ENCODE results near the gene FERMT3.

The FERMT3 gene

DNA sequence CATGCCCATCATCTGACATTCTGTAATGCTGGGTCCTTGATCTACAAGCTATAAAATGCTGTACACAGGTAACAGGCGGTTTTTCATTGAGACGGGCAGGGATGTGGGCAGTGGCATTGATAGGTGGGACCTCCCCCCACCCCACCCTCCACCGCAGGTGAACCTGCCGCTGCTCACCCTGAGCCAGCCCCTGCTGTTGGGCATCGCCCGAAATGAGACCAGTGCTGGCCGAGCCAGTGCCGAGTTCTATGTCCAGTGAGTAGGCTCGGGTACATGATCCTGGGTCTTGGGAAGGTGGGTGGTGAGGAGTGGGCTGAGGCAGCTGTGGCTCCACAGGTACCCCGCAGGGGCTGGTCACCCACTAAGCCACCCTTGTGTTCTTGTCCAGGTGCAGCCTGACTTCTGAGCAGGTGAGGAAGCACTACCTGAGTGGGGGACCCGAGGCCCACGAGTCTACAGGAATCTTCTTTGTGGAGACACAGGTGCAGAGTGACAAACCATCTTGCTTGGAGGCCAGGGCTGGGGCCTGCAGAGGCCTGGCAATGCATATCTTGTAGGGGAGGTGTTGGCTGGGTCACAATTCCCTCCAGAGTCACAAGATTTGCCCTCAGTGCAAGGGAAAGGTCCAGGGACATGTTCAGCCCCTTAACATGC is 22.7 kb downstream of the FERMT3 start:
- H3K36me3 ChIP-seq (replicated peaks; ENCODE audit: insufficient read depth, low read length), result no peaks in the 10 kb centered on the region
- peak overlapping the region; percentile 85; the same call in 1 of the 2 replicates for H3K4me2 ChIP-seq (ENCODE audit: low read depth, low read length)
- peaks cover 10% of the 10 kb centered on the region for H3F3A ChIP-seq (ENCODE audit: insufficient read depth, low read length)
- H3K4me1 ChIP-seq (ENCODE audit: low read length), result peaks cover 14% of the 10 kb centered on the region
- H3K9me2 ChIP-seq (replicated peaks; ENCODE audit: insufficient read depth, low read length), result no peaks in the 10 kb centered on the region
- H4K20me1 ChIP-seq (ENCODE audit: insufficient read depth, low read length), result no peaks in the 10 kb centered on the region
- no peak overlapping the region for H2AFZ ChIP-seq (ENCODE audit: low read length)
- no peak overlapping the region for H3K4me3 ChIP-seq (ENCODE audit: low read length)
- H3K27me3 ChIP-seq (replicated peaks; ENCODE audit: insufficient read depth, low read length), result no peaks in the 10 kb centered on the region
- TF ChIP-seq EZH2phosphoT487 (IDR thresholded peaks at IDR 0.05; ENCODE audit: low read length) (no peak), EZH2 (optimal IDR thresholded peaks at IDR 0.05; ENCODE audit: low read depth, low read length) (no peak)
- TF ChIP-seq, protein P1, sequence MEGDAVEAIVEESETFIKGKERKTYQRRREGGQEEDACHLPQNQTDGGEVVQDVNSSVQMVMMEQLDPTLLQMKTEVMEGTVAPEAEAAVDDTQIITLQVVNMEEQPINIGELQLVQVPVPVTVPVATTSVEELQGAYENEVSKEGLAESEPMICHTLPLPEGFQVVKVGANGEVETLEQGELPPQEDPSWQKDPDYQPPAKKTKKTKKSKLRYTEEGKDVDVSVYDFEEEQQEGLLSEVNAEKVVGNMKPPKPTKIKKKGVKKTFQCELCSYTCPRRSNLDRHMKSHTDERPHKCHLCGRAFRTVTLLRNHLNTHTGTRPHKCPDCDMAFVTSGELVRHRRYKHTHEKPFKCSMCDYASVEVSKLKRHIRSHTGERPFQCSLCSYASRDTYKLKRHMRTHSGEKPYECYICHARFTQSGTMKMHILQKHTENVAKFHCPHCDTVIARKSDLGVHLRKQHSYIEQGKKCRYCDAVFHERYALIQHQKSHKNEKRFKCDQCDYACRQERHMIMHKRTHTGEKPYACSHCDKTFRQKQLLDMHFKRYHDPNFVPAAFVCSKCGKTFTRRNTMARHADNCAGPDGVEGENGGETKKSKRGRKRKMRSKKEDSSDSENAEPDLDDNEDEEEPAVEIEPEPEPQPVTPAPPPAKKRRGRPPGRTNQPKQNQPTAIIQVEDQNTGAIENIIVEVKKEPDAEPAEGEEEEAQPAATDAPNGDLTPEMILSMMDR (IDR thresholded peaks at IDR 0.05; ENCODE audit: low read length), result no peak
- no peak overlapping the region; the same call in 1 of the 2 replicates for H3K27ac ChIP-seq (ENCODE audit: low read length)
- peaks cover 29% of the 10 kb centered on the region for H3K79me2 ChIP-seq (ENCODE audit: low read length)
- no peak overlapping the region for H3K9ac ChIP-seq (ENCODE audit: low read length)
- no peaks in the 10 kb centered on the region for H3K9me3 ChIP-seq (replicated peaks; ENCODE audit: insufficient read depth, low read length)
- DNase-seq, result no peak

DNA sequence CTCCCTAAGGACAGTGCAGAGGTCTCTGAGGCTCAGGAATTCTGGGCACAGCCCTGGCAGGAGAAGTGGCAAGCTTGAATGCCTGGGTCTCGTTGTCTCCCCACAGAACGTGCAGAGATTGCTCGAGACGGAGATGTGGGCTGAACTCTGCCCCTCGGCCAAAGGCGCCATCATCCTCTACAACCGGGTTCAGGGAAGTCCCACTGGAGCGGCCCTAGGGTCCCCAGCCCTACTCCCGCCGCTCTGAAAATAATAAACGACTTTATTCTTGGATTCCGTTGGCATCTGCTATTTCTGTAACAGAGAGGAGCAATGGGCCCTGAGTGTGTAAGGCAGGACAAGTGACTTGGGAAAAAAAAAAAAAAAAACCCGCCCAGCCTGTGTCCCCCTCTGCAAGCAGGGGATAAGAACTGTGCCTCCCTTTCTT is 23.2 kb downstream of the FERMT3 start:
- peak overlapping the region; percentile 89 for H3K9ac ChIP-seq (ENCODE audit: low read length)
- H4K20me1 ChIP-seq (ENCODE audit: insufficient read depth, low read length), result no peaks in the 10 kb centered on the region
- no peaks in the 10 kb centered on the region for H3K36me3 ChIP-seq (replicated peaks; ENCODE audit: insufficient read depth, low read length)
- peak overlapping the region; percentile 85 for H3K4me2 ChIP-seq (ENCODE audit: low read depth, low read length)
- H3K27ac ChIP-seq (ENCODE audit: low read length), result peak overlapping the region; percentile 51; the same call in 1 of the 2 replicates
- H3K79me2 ChIP-seq (ENCODE audit: low read length), result peaks cover 29% of the 10 kb centered on the region
- H2AFZ ChIP-seq (ENCODE audit: low read length), result peak overlapping the region; percentile 78
- no peaks in the 10 kb centered on the region for H3K9me3 ChIP-seq (replicated peaks; ENCODE audit: insufficient read depth, low read length)
- peak overlapping the region; percentile 97 for H3K4me3 ChIP-seq (ENCODE audit: low read length)
- DNase-seq, result no peak
- no peak for TF ChIP-seq EZH2phosphoT487 (IDR thresholded peaks at IDR 0.05; ENCODE audit: low read length)
- TF ChIP-seq, protein P1 (IDR thresholded peaks at IDR 0.05; ENCODE audit: low read length), result no peak
- no peak for TF ChIP-seq EZH2 (optimal IDR thresholded peaks at IDR 0.05; ENCODE audit: low read depth, low read length)
- no peaks in the 10 kb centered on the region for H3K9me2 ChIP-seq (replicated peaks; ENCODE audit: insufficient read depth, low read length)
- peaks cover 10% of the 10 kb centered on the region for H3F3A ChIP-seq (ENCODE audit: insufficient read depth, low read length)
- no peaks in the 10 kb centered on the region for H3K27me3 ChIP-seq (replicated peaks; ENCODE audit: insufficient read depth, low read length)
- peaks cover 14% of the 10 kb centered on the region for H3K4me1 ChIP-seq (ENCODE audit: low read length)

DNA sequence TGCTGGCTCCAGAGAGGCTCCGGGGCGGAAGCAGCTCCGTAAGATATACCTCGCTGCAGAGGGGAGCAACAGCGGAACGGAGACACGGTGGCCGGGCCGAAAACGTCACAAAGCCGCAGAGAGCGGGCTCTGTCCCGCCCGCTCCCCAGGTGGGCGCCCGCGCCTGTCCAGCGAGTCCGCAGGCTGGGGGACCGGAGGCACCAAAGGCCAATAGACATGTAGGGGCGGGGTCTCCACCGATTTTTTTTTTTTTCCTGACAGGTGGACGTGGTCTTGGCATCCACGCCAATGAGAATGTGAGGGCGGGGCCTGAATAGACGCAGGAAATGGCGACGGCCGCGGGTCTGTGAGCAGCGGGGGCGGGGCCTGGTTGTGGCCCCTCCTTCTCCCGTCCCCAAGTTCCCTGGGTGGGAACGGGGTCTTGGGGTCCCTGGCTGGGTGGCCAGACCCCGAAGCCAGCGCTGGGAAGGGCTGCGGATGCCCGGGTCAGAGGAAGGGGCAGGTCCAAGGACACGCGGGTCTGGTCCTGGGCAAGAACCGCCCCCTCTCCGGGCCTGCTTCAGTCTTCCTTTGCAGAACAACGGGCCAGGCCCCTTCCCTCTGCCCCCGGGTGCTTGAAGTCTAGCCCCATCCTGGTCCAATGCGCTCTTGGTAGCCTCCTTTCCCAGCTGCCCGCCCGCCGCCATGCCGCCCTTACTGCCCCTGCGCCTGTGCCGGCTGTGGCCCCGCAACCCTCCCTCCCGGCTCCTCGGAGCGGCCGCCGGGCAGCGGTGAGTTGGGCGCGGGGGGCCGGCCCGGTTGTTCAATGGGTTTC is 23.9 kb downstream of the FERMT3 start, which contains the start of gene DNAJC4:
TSS of gene DNAJC4 (plus strand) at position 378 of the 814 bp plus-strand sequence. CDS start at position 685, 307 bp downstream.
- H3K27ac ChIP-seq (ENCODE audit: low read length), result peak within 1 kb of the TSS; percentile 51; the same call in 1 of the 2 replicates
- peak within 1 kb of the TSS; percentile 89 for H3K9ac ChIP-seq (ENCODE audit: low read length)
- TF ChIP-seq EZH2 (optimal IDR thresholded peaks at IDR 0.05; ENCODE audit: low read depth, low read length) (no peak), EZH2phosphoT487 (IDR thresholded peaks at IDR 0.05; ENCODE audit: low read length) (no peak)
- TF ChIP-seq, protein P1 (IDR thresholded peaks at IDR 0.05; ENCODE audit: low read length), result no peak
- H3K4me1 ChIP-seq (ENCODE audit: low read length), result peaks cover 14% of the 10 kb centered on the region
- peaks cover 10% of the 10 kb centered on the region for H3F3A ChIP-seq (ENCODE audit: insufficient read depth, low read length)
- no peaks in the 10 kb centered on the region for H3K27me3 ChIP-seq (replicated peaks; ENCODE audit: insufficient read depth, low read length)
- peaks cover 31% of the 10 kb centered on the region for H3K79me2 ChIP-seq (ENCODE audit: low read length)
- peak within 1 kb of the TSS; percentile 97 for H3K4me3 ChIP-seq (ENCODE audit: low read length)
- peak within 1 kb of the TSS; percentile 78 for H2AFZ ChIP-seq (ENCODE audit: low read length)
- no peaks in the 10 kb centered on the region for H3K9me2 ChIP-seq (replicated peaks; ENCODE audit: insufficient read depth, low read length)
- H4K20me1 ChIP-seq (ENCODE audit: insufficient read depth, low read length), result no peaks in the 10 kb centered on the region
- H3K36me3 ChIP-seq (replicated peaks; ENCODE audit: insufficient read depth, low read length), result no peaks in the 10 kb centered on the region
- H3K9me3 ChIP-seq (replicated peaks; ENCODE audit: insufficient read depth, low read length), result no peaks in the 10 kb centered on the region
- peak; percentile 97 for DNase-seq
- H3K4me2 ChIP-seq (ENCODE audit: low read depth, low read length), result peak within 1 kb of the TSS; percentile 85

Measured in MM.1S (cell line).